Natural killer cell (primary cell): Measurements from ENCODE around the gene RAX. TPM values are rescaled to one million over a fixed set of nuclear protein-coding genes. Genes with fewer than 3 reads are reported as not detected.

Source experiments
- ATAC-seq, 3 donors: fragments of 150-1000 bp in 2 of 3; fragments of 200-7000 bp in 1 of 3; cut with Tn5 transposase; 1 replicate in 1 of 3; 2 replicates in 2 of 3; pipeline ENCODE4 v1.10.0; 2021; ENCODE audit warnings: mild to moderate bottlenecking in 2 of 3, moderate library complexity in 2 of 3
- DNase-seq, 2 donors: peaks; one replicate each; pipeline versions ENCODE4 v3.0.0 to v3.0.0-alpha.2; 2013 to 2021; ENCODE audit warnings: mixed read lengths in 1 of 2
- H3K27ac ChIP-seq: one replicate; pipeline ENCODE4 v1.5.1; 2013; ENCODE audit warnings: mild to moderate bottlenecking, low read length
- H3K27me3 ChIP-seq: one replicate; pipeline ENCODE4 v1.6.1; 2013; ENCODE audit warnings: low read length; ENCODE audit not compliant: control insufficient read depth, insufficient read depth
- H3K36me3 ChIP-seq: one replicate; pipeline ENCODE4 v1.6.1; 2013; ENCODE audit warnings: low read length; ENCODE audit not compliant: control insufficient read depth, insufficient read depth
- H3K4me1 ChIP-seq: one replicate; pipeline ENCODE4 v1.6.1; 2013; ENCODE audit warnings: low read length; ENCODE audit not compliant: control insufficient read depth, insufficient read depth
- H3K4me3 ChIP-seq: one replicate; pipeline ENCODE4 v1.5.1; 2013; ENCODE audit warnings: low read length
- H3K9me3 ChIP-seq: one replicate; pipeline ENCODE4 v1.6.1; 2013; ENCODE audit warnings: low read length; ENCODE audit not compliant: control insufficient read depth, insufficient read depth
- H3K27ac Mint-ChIP-seq, 2 donors: one replicate each; pipeline ENCODE4 v1.8.0; 2022; ENCODE audit warnings: mild to moderate bottlenecking in 2 of 2, mixed read lengths in 2 of 2, moderate library complexity in 1 of 2
- H3K27me3 Mint-ChIP-seq, 2 donors: one replicate each; pipeline ENCODE4 v1.8.0; 2022; ENCODE audit warnings: low read depth in 2 of 2, mixed read lengths in 2 of 2
- H3K36me3 Mint-ChIP-seq: one replicate; pipeline ENCODE4 v1.8.0; 2022; ENCODE audit warnings: mixed read lengths
- H3K4me1 Mint-ChIP-seq, 2 donors: one replicate each; pipeline ENCODE4 v1.8.0; 2022; ENCODE audit warnings: mixed read lengths in 2 of 2
- H3K4me3 Mint-ChIP-seq: one replicate; pipeline ENCODE4 v1.8.0; 2022; ENCODE audit warnings: mild to moderate bottlenecking, moderate library complexity, mixed read lengths
- H3K9me3 Mint-ChIP-seq, 2 donors: one replicate each; pipeline ENCODE4 v1.8.0; 2022; ENCODE audit warnings: mixed read lengths in 2 of 2
- WGBS: methylation state at CpG from one replicate; pipeline ENCODE4 v1.1.7; 2013; ENCODE audit warnings: missing lambda C conversion rate; ENCODE audit not compliant: insufficient coverage; 5-methylcytosine and 5-hydroxymethylcytosine counted together
- intact Hi-C: fragments of 100-400 bp; cut with micrococcal nuclease; formaldehyde crosslinking; loops from one replicate; pipeline ENCODE4 v1.14.2; 2022
- total RNA-seq, 4 donors: library from RNA; stranded (reverse); fragments of 120-200 nt in 1 of 4; gene quantifications; one replicate each; pipeline versions ENCODE4 v1.2.3 to v1.2.4, GENCODE V29; 2013 to 2022
- TF ChIP-seq, protein P1 (sequence below): fragments of 200-600 bp; IDR thresholded peaks from one replicate; pipeline ENCODE4 v1.8.0; 2022; ENCODE audit warnings: antibody characterized with exemption

Gene RAX
- total RNA-seq, 3 donors from 2014 or later (not counting 1 experiment from before 2014, with no cell fraction given) = not detected

DNA sequence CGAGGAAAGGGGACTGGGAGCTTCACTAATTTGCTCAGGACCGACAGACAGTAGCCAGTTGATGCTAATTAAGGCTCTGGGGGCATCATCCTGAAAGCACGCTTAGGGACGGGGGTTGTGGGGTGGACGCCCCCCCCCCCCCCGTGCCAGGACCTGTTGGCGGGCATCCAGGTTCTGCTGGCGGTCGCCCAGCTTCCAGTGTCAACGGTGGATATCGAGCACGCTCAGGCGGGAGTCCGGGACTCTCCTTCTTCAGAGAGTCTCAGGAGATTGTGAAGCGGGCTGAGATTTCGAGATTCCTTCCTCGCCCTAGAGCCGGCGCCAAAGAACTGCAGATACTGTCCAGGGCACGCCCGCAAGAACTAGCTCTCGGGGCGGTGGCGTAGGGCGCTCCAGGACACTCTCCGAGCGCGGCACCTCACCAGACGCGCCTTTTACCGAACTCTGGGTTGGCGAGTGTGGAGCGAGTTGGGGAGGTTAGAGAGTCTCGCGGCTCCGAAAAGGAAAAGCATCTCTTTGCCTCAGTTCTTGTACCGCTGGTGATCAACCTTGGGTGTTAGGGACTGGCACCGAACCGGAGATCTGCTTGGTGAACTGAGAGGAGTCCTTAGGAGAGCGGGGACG, 5.6 kb downstream of the RAX start:
- Histone ChIP-seq H3K36me3 (no peaks in the 10 kb centered on the region), H3K4me1 (peaks cover 18% of the 10 kb centered on the region), H3K27ac (no peak overlapping the region), H3K4me3 (no peak overlapping the region), H3K9me3 (no peaks in the 10 kb centered on the region), H3K27me3 (peaks cover 70% of the 10 kb centered on the region)
- 4% methylated on average over 41 of the region's 41 CpGs for WGBS
- Mint-ChIP-seq H3K4me1 (peaks cover 6 to 12% of the 10 kb centered on the region in 2 donors), H3K27me3 (peaks cover 64 to 76% of the 10 kb centered on the region in 2 donors), H3K36me3 (no peaks in the 10 kb centered on the region), H3K27ac (no peak overlapping the region), H3K4me3 (peak overlapping the region; percentile 21), H3K9me3 (no peaks in the 10 kb centered on the region)
- intact Hi-C loops = no loop called here
- ATAC-seq (no peak), DNase-seq (no peak)
- TF ChIP-seq, protein P1, sequence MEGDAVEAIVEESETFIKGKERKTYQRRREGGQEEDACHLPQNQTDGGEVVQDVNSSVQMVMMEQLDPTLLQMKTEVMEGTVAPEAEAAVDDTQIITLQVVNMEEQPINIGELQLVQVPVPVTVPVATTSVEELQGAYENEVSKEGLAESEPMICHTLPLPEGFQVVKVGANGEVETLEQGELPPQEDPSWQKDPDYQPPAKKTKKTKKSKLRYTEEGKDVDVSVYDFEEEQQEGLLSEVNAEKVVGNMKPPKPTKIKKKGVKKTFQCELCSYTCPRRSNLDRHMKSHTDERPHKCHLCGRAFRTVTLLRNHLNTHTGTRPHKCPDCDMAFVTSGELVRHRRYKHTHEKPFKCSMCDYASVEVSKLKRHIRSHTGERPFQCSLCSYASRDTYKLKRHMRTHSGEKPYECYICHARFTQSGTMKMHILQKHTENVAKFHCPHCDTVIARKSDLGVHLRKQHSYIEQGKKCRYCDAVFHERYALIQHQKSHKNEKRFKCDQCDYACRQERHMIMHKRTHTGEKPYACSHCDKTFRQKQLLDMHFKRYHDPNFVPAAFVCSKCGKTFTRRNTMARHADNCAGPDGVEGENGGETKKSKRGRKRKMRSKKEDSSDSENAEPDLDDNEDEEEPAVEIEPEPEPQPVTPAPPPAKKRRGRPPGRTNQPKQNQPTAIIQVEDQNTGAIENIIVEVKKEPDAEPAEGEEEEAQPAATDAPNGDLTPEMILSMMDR = no peak

DNA sequence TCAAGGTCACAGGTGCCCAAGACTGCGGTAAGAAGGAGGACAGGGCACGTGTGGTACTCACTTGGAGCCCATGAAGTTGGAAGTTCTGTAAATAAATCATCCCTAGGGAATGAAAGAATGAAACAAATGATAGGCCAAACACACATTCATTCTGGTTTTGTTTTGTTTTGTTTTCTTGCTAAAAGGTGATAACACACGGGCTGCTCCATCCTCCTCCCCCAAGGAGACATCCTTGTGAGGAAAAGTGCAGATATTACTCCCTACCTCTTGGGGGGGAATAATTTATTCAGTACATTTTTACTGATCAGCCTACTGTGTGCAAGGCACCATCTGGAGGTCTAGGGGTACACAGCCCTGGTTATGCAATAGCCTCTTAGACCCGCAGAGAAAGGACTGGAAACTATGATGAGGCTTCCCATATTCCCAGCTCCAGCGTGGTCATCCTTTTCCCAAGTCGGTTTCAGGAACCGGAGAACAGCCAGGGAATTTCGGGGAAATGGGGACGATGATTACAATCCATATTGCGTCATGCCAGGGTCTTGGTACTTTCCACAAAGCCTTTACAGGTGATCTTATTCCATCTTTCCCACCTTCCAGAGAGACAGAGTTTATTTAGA, 6.3 kb downstream of the RAX start:
- no peak overlapping the region for H3K27ac ChIP-seq
- peaks cover 68% of the 10 kb centered on the region for H3K27me3 ChIP-seq
- Mint-ChIP-seq H3K9me3 (no peaks in the 10 kb centered on the region), H3K4me3 (peak overlapping the region; percentile 21), H3K4me1 (peaks cover 6 to 12% of the 10 kb centered on the region in 2 donors), H3K27me3 (peaks cover 64 to 76% of the 10 kb centered on the region in 2 donors), H3K36me3 (no peaks in the 10 kb centered on the region), H3K27ac (no peak overlapping the region)
- no peak overlapping the region for H3K4me3 ChIP-seq
- ATAC-seq (no peak), DNase-seq (no peak)
- TF ChIP-seq, protein P1 = no peak
- intact Hi-C loops = no loop called here
- no peaks in the 10 kb centered on the region for H3K9me3 ChIP-seq
- H3K36me3 ChIP-seq = no peaks in the 10 kb centered on the region
- WGBS = 20% methylated on average over 9 of the region's 10 CpGs
- H3K4me1 ChIP-seq = peaks cover 15% of the 10 kb centered on the region

DNA sequence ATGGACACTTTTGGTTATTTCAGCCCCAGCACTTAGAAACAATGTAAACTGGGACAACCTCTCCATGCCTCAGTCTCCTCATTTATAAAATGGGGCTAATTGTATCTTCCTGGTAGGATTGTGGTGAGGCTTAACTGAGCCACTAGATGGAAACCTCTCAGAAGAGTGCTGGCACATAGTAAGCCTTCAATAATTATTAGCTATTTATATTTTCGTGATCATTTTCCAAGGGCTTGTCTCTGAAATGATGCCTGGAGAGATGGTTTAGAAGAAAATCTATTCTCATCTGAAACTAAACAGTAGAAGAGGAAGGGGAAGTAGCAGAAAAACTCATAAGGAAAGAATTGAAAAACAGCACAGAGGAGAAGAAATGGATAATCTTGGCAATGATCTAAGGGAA, 6.8 kb downstream of the RAX start:
- H3K27me3 ChIP-seq = peaks cover 64% of the 10 kb centered on the region
- H3K4me3 Mint-ChIP-seq = peak overlapping the region; percentile 49

More for the DNA sequence above, 6.8 kb downstream of the RAX start:
- no peak for ATAC-seq
- H3K36me3 Mint-ChIP-seq = no peaks in the 10 kb centered on the region
- no peak overlapping the region for H3K27ac Mint-ChIP-seq
- peaks cover 15% of the 10 kb centered on the region for H3K4me1 ChIP-seq
- WGBS = no CpG with 5 or more reads among the region's 1 CpG
- no peak overlapping the region for H3K27ac ChIP-seq
- H3K4me1 Mint-ChIP-seq = peaks cover 6 to 12% of the 10 kb centered on the region in 2 donors
- no peaks in the 10 kb centered on the region for H3K36me3 ChIP-seq
- no peak for DNase-seq
- H3K9me3 ChIP-seq = no peaks in the 10 kb centered on the region
- TF ChIP-seq, protein P1 = no peak
- H3K4me3 ChIP-seq = no peak overlapping the region
- H3K9me3 Mint-ChIP-seq = no peaks in the 10 kb centered on the region
- intact Hi-C loops = no loop called here
- H3K27me3 Mint-ChIP-seq = peaks cover 58 to 71% of the 10 kb centered on the region in 2 donors
